Measurements from ENCODE around the gene SEC23A. TPM values are rescaled to one million over a fixed set of nuclear protein-coding genes. Genes with fewer than 3 reads are reported as not detected.

SEC23A gene
- total and polyA plus RNA-seq, 2 of the 13 experiments (the other 11 are each of a cell fraction or from before 2014, with no cell fraction given): 403 to 887 TPM

- TF ChIP-seq PAF1 (CRISPR knock-in tag; IDR thresholded peaks at IDR 0.05) (peak; percentile 74; the same call in 1 of the 2 replicates), RFX1 (IDR thresholded peaks at IDR 0.05) (no peak), ZNF343 (CRISPR knock-in tag; IDR thresholded peaks at IDR 0.05) (peak; percentile 71; the same call in 1 of the 2 replicates), NKX3-1 (CRISPR knock-in tag; IDR thresholded peaks at IDR 0.05) (peak; percentile 98), ZNF713 (CRISPR knock-in tag; IDR thresholded peaks at IDR 0.05) (no peak), IKZF1 (IDR thresholded peaks at IDR 0.05) (no peak), ETS1 (CRISPR knock-in tag; IDR thresholded peaks at IDR 0.05) (no peak), FOXK1 (CRISPR knock-in tag; IDR thresholded peaks at IDR 0.05; ENCODE audit: borderline replicate concordance, low read depth) (peak; percentile 98), RFX3 (CRISPR knock-in tag; IDR thresholded peaks at IDR 0.05) (no peak; the same call in 1 of the 2 replicates), FOXA3 (CRISPR knock-in tag; IDR thresholded peaks at IDR 0.05) (peak; percentile 100), ZFP1 (CRISPR knock-in tag; IDR thresholded peaks at IDR 0.05) (peak; percentile 99), MEIS2 (CRISPR knock-in tag; IDR thresholded peaks at IDR 0.05) (peak; percentile 95), ONECUT2 (CRISPR knock-in tag; IDR thresholded peaks at IDR 0.05) (peak; percentile 92), GPN1 (CRISPR knock-in tag; IDR thresholded peaks at IDR 0.05; ENCODE audit: borderline replicate concordance) (no peak), SMYD3 (CRISPR knock-in tag; IDR thresholded peaks at IDR 0.05) (peak; percentile 100), NFYC (CRISPR knock-in tag; IDR thresholded peaks at IDR 0.05) (peak; percentile 37; the same call in 1 of the 2 replicates), POLR2A (IDR thresholded peaks at IDR 0.05; ENCODE audit: insufficient read depth in 1 of 2, low read depth in 2 of 2, low read length in 2 of 2) (0 out of 4 replicates have a peak, but pooled peaks have one; percentile 9 to 47), ZNF276 (CRISPR knock-in tag; IDR thresholded peaks at IDR 0.05; ENCODE audit: low read depth) (no peak), YEATS2 (CRISPR knock-in tag; IDR thresholded peaks at IDR 0.05; ENCODE audit: borderline replicate concordance) (peak; percentile 77; the same call in 1 of the 2 replicates), KDM2A (CRISPR knock-in tag; IDR thresholded peaks at IDR 0.05; ENCODE audit: borderline replicate concordance, low read depth) (no peak)
- TF ChIP-seq, protein P1, sequence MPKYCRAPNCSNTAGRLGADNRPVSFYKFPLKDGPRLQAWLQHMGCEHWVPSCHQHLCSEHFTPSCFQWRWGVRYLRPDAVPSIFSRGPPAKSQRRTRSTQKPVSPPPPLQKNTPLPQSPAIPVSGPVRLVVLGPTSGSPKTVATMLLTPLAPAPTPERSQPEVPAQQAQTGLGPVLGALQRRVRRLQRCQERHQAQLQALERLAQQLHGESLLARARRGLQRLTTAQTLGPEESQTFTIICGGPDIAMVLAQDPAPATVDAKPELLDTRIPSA (CRISPR knock-in tag; IDR thresholded peaks at IDR 0.05; ENCODE audit: borderline replicate concordance): no peak
- TF ChIP-seq, protein P2, sequence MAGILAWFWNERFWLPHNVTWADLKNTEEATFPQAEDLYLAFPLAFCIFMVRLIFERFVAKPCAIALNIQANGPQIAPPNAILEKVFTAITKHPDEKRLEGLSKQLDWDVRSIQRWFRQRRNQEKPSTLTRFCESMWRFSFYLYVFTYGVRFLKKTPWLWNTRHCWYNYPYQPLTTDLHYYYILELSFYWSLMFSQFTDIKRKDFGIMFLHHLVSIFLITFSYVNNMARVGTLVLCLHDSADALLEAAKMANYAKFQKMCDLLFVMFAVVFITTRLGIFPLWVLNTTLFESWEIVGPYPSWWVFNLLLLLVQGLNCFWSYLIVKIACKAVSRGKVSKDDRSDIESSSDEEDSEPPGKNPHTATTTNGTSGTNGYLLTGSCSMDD (CRISPR knock-in tag; IDR thresholded peaks at IDR 0.05): no peak
- TF ChIP-seq, protein P3, sequence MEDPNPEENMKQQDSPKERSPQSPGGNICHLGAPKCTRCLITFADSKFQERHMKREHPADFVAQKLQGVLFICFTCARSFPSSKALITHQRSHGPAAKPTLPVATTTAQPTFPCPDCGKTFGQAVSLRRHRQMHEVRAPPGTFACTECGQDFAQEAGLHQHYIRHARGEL (CRISPR knock-in tag; IDR thresholded peaks at IDR 0.05): no peak
- TF ChIP-seq, protein P4, sequence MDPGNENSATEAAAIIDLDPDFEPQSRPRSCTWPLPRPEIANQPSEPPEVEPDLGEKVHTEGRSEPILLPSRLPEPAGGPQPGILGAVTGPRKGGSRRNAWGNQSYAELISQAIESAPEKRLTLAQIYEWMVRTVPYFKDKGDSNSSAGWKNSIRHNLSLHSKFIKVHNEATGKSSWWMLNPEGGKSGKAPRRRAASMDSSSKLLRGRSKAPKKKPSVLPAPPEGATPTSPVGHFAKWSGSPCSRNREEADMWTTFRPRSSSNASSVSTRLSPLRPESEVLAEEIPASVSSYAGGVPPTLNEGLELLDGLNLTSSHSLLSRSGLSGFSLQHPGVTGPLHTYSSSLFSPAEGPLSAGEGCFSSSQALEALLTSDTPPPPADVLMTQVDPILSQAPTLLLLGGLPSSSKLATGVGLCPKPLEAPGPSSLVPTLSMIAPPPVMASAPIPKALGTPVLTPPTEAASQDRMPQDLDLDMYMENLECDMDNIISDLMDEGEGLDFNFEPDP (CRISPR knock-in tag; conservative IDR thresholded peaks at IDR 0.05): no peak
Measured at GRCh38 chr14:39023939-39024871, 78.8 kb downstream of the SEC23A start (continued).
